Progenitor cell of endocrine pancreas (in vitro differentiated cells): Measurements from ENCODE around the gene LSS. TPM values are rescaled to one million over a fixed set of nuclear protein-coding genes. Genes with fewer than 3 reads are reported as not detected.

Source experiments
- DNase-seq: peaks from one replicate; pipeline ENCODE4 v3.0.0; 2021; ENCODE audit warnings: low spot score; ENCODE audit not compliant: unreplicated experiment
- H3K27ac Mint-ChIP-seq: 2 replicates; pipeline ENCODE4 v1.8.0; 2021; ENCODE audit warnings: mild to moderate bottlenecking, moderate library complexity, mixed read lengths
- H3K27me3 Mint-ChIP-seq: 2 replicates; pipeline ENCODE4 v1.8.0; 2021; ENCODE audit warnings: mixed read lengths
- H3K36me3 Mint-ChIP-seq: 2 replicates; pipeline ENCODE4 v1.8.0; 2022; ENCODE audit warnings: mixed read lengths; ENCODE audit not compliant: insufficient read depth
- H3K4me1 Mint-ChIP-seq: 2 replicates; pipeline ENCODE4 v1.8.0; 2021; ENCODE audit warnings: low read depth, mixed read lengths
- H3K4me3 Mint-ChIP-seq: 2 replicates; pipeline ENCODE4 v1.8.0; 2021; ENCODE audit warnings: low read depth, mild to moderate bottlenecking, moderate library complexity, mixed read lengths
- H3K9me3 Mint-ChIP-seq: 2 replicates; pipeline ENCODE4 v1.8.0; 2021; ENCODE audit warnings: low read depth, mixed read lengths
- CTCF ChIP-seq: fragments of 200-600 bp; sonication (generic); IDR thresholded peaks from one replicate; pipeline ENCODE4 v1.5.0; 2021; ENCODE audit warnings: antibody characterized with exemption, mild to moderate bottlenecking; ENCODE audit not compliant: unreplicated experiment
- total RNA-seq: library from RNA; stranded (reverse); gene quantifications from 2 replicates; pipeline ENCODE4 v1.2.1, GENCODE V29; 2021

Gene LSS
- total RNA-seq, 1 donor from 2014 or later, result 145 TPM

GRCh38 chr21:46154955-46155513 lies 73.5 kb downstream of the LSS start:
- TF ChIP-seq CTCF, result no peak
- Mint-ChIP-seq H3K36me3 (no peaks in the 10 kb centered on the region), H3K4me3 (peak overlapping the region; percentile 29), H3K27ac (peak overlapping the region; percentile 82), H3K27me3 (no peaks in the 10 kb centered on the region), H3K4me1 (peaks cover 15% of the 10 kb centered on the region), H3K9me3 (no peaks in the 10 kb centered on the region)
- DNase-seq, result no peak

GRCh38 chr21:46154155-46154954 lies 74.2 kb downstream of the LSS start:
- no peak for DNase-seq
- Mint-ChIP-seq H3K9me3 (no peaks in the 10 kb centered on the region), H3K4me1 (peaks cover 15% of the 10 kb centered on the region), H3K27ac (no peak overlapping the region), H3K4me3 (peak overlapping the region; percentile 31), H3K36me3 (no peaks in the 10 kb centered on the region), H3K27me3 (no peaks in the 10 kb centered on the region)
- no peak for TF ChIP-seq CTCF

GRCh38 chr21:46153247-46154154 lies 75.1 kb downstream of the LSS start:
- DNase-seq, result peak; percentile 71
- Mint-ChIP-seq H3K27me3 (no peaks in the 10 kb centered on the region), H3K4me1 (peaks cover 15% of the 10 kb centered on the region), H3K36me3 (no peaks in the 10 kb centered on the region), H3K4me3 (peak overlapping the region; percentile 35), H3K27ac (peak overlapping the region; percentile 41), H3K9me3 (no peaks in the 10 kb centered on the region)
- peak; percentile 89 for TF ChIP-seq CTCF

GRCh38 chr21:46152927-46153246 lies 75.7 kb downstream of the LSS start:
- H3K4me1 Mint-ChIP-seq, result peaks cover 15% of the 10 kb centered on the region
- H3K4me3 Mint-ChIP-seq, result no peak overlapping the region
- no peaks in the 10 kb centered on the region for H3K27me3 Mint-ChIP-seq
- no peak for DNase-seq
- H3K9me3 Mint-ChIP-seq, result no peaks in the 10 kb centered on the region
- H3K27ac Mint-ChIP-seq, result no peak overlapping the region
- H3K36me3 Mint-ChIP-seq, result no peaks in the 10 kb centered on the region
- no peak for TF ChIP-seq CTCF
